Skeletal muscle tissue (tissue), 4 donors: Measurements from ENCODE around the gene NPAS1. TPM values are rescaled to one million over a fixed set of nuclear protein-coding genes. Genes with fewer than 3 reads are reported as not detected.

Experiments
- H3K27ac ChIP-seq: one replicate; pipeline ENCODE4 v1.7.0; 2013; ENCODE audit warnings: mild to moderate bottlenecking, low read depth, low read length, inconsistent platforms
- H3K27me3 ChIP-seq, 3 donors: one replicate each; pipeline ENCODE4 v1.7.0; 2013; ENCODE audit warnings: low read length in 3 of 3; ENCODE audit not compliant: control insufficient read depth in 3 of 3, insufficient read depth in 3 of 3
- H3K36me3 ChIP-seq, 3 donors: one replicate each; pipeline ENCODE4 v1.7.0; 2013; ENCODE audit warnings: low read length in 3 of 3; ENCODE audit not compliant: control insufficient read depth in 3 of 3, insufficient read depth in 3 of 3
- H3K4me1 ChIP-seq, 3 donors: one replicate each; pipeline ENCODE4 v1.7.0; 2013; ENCODE audit warnings: low read length in 3 of 3, mild to moderate bottlenecking in 3 of 3; ENCODE audit not compliant: control insufficient read depth in 3 of 3, insufficient read depth in 3 of 3
- H3K4me3 ChIP-seq, 3 donors: one replicate each; pipeline ENCODE4 v1.7.0; 2013; ENCODE audit warnings: low read length in 3 of 3
- H3K9ac ChIP-seq, 3 donors: one replicate each; pipeline ENCODE4 v1.7.0; 2013; ENCODE audit warnings: low read length in 3 of 3, mild to moderate bottlenecking in 3 of 3, moderate library complexity in 2 of 3, low read depth in 1 of 3
- H3K9me3 ChIP-seq, 3 donors: one replicate each; pipeline ENCODE4 v1.7.0; 2013; ENCODE audit warnings: low read length in 3 of 3; ENCODE audit not compliant: control insufficient read depth in 3 of 3
- total RNA-seq: library from RNA; depleted of rRNA; stranded (reverse); fragments of >200 nt; gene quantifications from one replicate; pipeline ENCODE4 v1.2.3, GENCODE V29; 2014
- donor health status: Osteomylitis.

NPAS1 gene
- total RNA-seq, 1 donor from 2014 or later: 1.0 TPM

DNA sequence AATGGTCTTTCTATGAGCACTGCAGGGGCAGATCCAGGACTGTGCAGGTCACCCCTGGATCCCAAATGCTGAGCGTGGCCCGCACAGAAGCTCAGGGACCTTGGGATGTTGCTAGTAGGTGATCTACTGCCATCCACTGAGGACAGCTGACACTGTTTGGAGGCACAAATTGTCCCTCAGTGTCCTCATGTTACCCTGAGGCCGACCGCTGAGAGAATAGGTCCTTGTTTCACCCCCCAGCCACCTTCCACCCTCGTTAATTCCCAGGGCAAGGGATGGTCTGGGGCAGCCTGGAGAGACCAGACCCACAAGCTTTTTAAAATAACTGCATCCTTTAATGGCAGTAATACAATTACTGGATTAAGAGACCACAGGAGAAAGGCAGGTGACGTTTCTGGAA lies 44.2 kb downstream of the NPAS1 start:
- Histone ChIP-seq H3K27ac (no peak overlapping the region), H3K4me3 (no peak overlapping the region), H3K36me3 (peaks cover 12 to 27% (median 23%) of the 10 kb centered on the region in 3 donors), H3K9me3 (no peaks in the 10 kb centered on the region), H3K4me1 (peaks cover 0 to 5% (median 2%) of the 10 kb centered on the region in 3 donors), H3K27me3 (no peaks in the 10 kb centered on the region), H3K9ac (peak overlapping the region in 1 of 3 donors; percentile 33)

DNA sequence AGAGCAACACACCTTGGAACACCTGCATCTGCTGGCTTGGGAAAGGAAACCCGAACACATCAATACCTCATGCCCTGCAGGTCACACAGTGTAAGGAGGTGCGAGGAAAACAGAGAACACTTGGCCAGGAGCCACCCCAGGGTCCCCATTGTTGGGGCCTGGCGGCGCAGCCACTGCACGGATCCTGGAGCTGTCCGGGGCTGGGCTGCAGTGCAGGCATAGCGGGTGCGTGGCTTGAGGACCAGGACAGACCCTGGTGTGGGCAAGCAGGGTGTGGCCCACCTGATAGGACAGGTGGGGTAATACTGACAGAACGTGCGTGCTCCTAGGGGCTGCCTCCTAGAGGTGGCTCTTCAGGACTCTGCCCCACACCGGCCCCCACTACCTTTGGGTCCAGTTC lies 45.6 kb downstream of the NPAS1 start:
- H3K27me3 ChIP-seq: no peaks in the 10 kb centered on the region
- no peak overlapping the region for H3K4me3 ChIP-seq
- H3K9me3 ChIP-seq: no peaks in the 10 kb centered on the region
- H3K4me1 ChIP-seq: peaks cover 0 to 5% (median 2%) of the 10 kb centered on the region in 3 donors
- H3K36me3 ChIP-seq: peaks cover 22 to 39% (median 34%) of the 10 kb centered on the region in 3 donors
- no peak overlapping the region for H3K9ac ChIP-seq
- H3K27ac ChIP-seq: no peak overlapping the region

DNA sequence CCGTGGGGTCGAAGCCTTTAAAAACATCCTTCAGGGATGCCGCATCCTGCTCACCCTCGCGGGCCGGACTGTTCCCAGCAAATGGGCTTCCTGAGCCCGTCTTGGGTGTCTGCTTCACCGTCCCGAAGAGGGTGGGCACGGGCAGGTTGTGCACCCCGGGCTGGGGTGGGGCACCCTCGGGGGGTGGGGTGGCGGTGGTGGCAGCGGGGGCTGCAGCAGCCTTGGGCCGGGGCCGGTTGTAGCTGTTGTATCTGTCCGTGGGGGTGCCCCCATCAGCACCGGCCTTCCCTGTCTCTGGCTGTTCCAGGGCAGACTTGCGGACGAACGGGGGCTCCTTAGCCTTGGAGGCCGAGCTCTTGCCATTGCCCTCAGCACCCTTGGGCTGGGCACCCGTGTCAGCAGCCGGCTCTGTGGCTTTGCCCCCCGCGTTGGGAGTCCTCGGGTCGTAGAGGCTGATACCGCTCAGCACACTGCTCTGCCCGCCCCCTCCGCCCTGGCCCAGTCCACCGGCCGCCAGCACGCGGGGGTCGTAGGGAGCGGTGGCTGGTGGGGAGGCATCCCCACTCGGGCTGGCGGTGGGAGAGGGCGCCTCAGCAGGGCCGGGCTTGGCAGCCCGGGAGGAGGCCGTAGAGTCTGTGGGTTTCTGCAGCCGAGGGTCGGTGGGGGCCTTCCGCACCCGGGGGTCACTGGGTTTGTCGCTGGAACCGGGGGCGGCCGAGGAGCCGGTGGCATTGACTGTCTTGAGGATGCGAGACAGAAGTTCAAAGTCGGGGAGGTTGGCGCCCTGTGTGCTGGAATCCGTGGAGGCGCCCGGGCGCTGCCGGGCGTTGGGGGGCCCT lies 47.0 kb downstream of the NPAS1 start:
- Histone ChIP-seq H3K4me3 (no peak overlapping the region), H3K9ac (no peak overlapping the region), H3K27ac (no peak overlapping the region), H3K36me3 (peaks cover 34 to 51% (median 45%) of the 10 kb centered on the region in 3 donors), H3K4me1 (peaks cover 0 to 5% (median 2%) of the 10 kb centered on the region in 3 donors), H3K9me3 (no peaks in the 10 kb centered on the region), H3K27me3 (no peaks in the 10 kb centered on the region)

DNA sequence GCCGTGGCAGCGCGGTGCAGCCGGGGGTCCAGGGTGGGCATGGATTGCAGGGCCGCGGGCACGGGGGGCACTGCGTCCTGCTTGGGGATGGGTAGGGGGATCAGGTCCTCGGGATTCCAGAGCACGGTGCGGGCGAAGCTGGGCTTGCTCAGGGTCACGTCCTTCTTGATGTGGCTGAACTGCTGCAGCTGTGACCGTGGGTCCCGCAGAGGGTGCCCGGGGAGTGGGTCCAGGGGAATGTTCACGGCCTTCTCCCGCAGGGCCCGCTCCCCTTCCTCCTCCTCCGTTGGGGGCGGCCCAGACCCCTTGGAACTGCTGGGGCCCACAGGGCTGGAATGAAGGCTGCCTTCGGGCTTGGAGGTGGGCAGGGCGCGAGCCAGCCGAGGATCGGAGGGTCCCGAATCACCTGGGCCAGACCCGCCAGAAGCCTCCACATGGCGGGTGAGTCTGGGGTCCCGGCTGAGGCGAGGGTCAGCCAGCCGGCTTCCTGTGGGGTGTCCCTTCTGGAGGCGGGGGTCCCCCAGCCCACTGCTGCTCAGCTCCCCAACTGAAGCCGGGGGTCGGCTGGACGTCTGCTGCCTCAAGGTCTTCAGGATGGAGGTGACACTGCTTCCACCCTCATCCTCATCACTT lies 47.7 kb downstream of the NPAS1 start:
- H3K4me3 ChIP-seq: no peak overlapping the region
- H3K36me3 ChIP-seq: peaks cover 40 to 57% (median 52%) of the 10 kb centered on the region in 3 donors
- no peak overlapping the region for H3K9ac ChIP-seq
- no peak overlapping the region for H3K27ac ChIP-seq
- peaks cover 0 to 5% (median 2%) of the 10 kb centered on the region in 3 donors for H3K4me1 ChIP-seq
- no peaks in the 10 kb centered on the region for H3K9me3 ChIP-seq
- no peaks in the 10 kb centered on the region for H3K27me3 ChIP-seq

DNA sequence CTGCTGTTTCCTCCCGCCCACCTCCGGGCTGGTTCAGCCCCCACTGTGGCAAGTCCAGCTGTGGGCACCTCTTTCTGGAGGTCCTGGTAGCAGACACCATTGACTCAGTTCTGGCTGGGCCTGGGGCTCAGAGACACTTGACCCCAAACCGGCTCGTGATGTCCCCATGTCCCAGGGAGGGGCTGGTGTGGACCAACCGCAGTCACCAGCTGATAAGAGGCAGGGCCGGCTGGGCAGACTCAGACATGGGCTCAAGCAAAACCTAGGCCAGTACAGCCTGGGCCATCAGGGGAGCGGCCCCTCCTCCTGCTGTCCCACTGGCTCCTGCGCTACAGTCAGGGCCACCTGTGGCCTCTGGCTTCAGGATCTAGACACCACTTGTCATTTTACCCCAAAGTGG lies 48.6 kb downstream of the NPAS1 start:
- peaks cover 44 to 58% (median 52%) of the 10 kb centered on the region in 3 donors for H3K36me3 ChIP-seq
- no peak overlapping the region for H3K4me3 ChIP-seq
- no peak overlapping the region for H3K9ac ChIP-seq
- H3K27ac ChIP-seq: no peak overlapping the region
- peaks cover 0 to 5% (median 2%) of the 10 kb centered on the region in 3 donors for H3K4me1 ChIP-seq
- H3K9me3 ChIP-seq: no peaks in the 10 kb centered on the region
- H3K27me3 ChIP-seq: no peaks in the 10 kb centered on the region

DNA sequence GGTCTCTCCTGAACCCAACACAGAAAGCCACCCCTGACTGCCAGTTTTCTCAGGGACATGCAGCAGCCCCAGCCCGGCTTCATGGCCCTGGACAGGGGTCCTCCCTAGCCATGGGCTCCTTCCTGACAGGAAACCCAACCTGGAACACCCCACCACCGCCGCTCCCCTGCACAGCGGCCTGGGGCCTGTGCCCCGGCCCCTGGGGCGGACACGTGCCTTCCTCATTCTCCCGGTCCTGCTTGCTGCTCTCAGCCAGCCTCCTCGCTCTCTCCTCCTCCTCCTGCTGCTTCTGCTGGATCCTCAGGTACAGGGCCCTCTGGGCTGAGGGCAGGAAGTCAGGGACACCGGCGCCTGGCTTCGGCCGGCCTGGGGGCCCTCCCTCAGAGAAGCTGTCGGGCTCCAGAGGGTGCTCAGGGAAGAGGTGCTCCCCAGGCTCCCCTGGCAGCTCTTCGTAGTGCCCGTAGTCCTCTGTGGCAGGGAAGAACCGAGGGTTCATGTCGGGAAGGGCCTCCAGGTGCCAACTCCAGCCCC lies 49.3 kb downstream of the NPAS1 start:
- Histone ChIP-seq H3K27ac (no peak overlapping the region), H3K36me3 (peaks cover 45 to 60% (median 50%) of the 10 kb centered on the region in 3 donors), H3K9me3 (no peaks in the 10 kb centered on the region), H3K4me3 (no peak overlapping the region), H3K27me3 (no peaks in the 10 kb centered on the region), H3K4me1 (peaks cover 0 to 2% (median 0%) of the 10 kb centered on the region in 3 donors), H3K9ac (no peak overlapping the region)

DNA sequence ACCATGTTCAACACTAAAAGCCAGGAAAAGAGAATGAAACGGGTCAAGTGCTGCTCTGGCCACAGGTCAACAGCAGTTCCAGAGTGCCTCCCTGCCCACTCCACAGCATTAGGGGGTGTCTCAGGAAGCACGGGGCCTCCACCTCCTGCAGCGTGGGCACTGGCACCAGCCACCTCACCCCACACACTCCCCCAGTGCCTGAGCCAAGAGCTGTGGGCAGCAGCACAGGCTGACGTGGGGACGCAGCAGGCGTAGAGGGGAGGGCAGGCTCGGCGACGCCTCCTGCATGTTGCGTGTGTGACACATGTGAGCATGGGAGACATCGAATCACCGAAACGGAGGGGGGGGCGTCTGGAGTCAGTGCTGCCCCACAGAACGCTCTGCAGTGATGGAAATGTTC lies 50.2 kb downstream of the NPAS1 start:
- Histone ChIP-seq H3K27ac (no peak overlapping the region), H3K9me3 (no peaks in the 10 kb centered on the region), H3K4me3 (no peak overlapping the region), H3K27me3 (no peaks in the 10 kb centered on the region), H3K9ac (no peak overlapping the region), H3K4me1 (no peaks in the 10 kb centered on the region), H3K36me3 (peaks cover 50 to 67% (median 53%) of the 10 kb centered on the region in 3 donors)

DNA sequence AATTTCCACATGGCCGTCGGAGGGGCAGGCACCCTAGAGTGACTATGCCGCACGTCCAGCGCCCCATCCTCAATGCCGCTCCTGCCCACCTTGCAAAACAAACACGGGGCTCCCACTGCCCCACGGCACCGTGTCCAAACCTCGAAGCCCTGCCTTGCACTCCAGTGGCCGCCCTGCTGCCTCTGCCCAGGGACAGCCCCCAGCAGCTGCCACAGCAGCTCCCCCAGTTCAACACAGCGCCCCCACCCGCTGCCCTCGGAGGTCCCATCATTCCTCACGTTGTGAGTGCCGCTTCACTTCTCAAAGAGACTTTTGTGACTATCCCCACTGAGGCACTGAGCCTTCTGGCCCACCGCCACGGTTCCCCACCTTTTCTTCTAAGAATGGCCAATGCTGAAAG lies 51.1 kb downstream of the NPAS1 start:
- H3K27me3 ChIP-seq: no peaks in the 10 kb centered on the region
- peaks cover 50 to 67% (median 50%) of the 10 kb centered on the region in 3 donors for H3K36me3 ChIP-seq
- no peaks in the 10 kb centered on the region for H3K4me1 ChIP-seq
- H3K9ac ChIP-seq: no peak overlapping the region
- H3K9me3 ChIP-seq: no peaks in the 10 kb centered on the region
- H3K4me3 ChIP-seq: no peak overlapping the region
- H3K27ac ChIP-seq: no peak overlapping the region

DNA sequence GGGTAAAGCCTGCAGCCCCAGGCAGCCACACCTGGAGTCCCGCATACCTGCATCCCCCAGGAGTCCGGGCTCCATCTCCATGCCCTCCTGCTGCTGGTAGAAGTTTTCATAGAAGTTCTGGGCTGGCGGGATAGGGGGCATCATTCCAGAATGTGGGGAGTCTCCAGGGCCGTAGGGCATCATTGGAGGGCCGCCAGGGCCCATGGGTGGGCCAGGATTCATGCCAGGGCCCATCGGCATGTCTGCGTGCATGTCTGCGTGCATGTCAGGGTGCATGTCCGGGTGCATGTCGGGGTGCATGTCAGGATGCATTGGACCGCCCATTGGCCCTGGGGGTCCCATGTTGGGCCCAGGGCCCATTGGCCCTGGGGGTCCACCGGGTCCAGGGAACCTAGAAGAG lies 52.1 kb downstream of the NPAS1 start:
- H3K9me3 ChIP-seq: no peaks in the 10 kb centered on the region
- no peak overlapping the region for H3K9ac ChIP-seq
- H3K36me3 ChIP-seq: peaks cover 47 to 66% (median 51%) of the 10 kb centered on the region in 3 donors
- H3K27me3 ChIP-seq: no peaks in the 10 kb centered on the region
- no peak overlapping the region for H3K27ac ChIP-seq
- no peaks in the 10 kb centered on the region for H3K4me1 ChIP-seq
- H3K4me3 ChIP-seq: no peak overlapping the region

DNA sequence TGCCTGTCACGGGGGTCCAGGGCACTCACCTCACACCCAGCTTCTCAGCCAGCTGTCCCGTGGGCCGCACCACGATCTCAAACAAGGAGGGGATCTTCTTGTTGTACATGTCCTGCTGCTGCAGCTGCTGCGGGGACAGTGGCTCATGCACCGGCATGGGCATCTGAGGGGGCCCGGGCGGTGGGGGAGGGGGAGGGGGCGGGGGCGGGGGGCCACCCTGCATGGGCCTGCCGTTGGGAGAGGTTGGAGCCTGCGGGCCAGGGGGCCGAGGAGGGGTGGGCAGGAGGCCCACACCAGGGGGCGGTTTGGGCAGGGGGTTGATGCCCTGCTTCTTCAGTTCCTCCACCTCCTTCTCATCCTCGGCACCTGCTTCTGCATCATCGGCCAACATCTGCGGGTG lies 52.7 kb downstream of the NPAS1 start:
- H3K27ac ChIP-seq: no peak overlapping the region
- no peaks in the 10 kb centered on the region for H3K9me3 ChIP-seq
- H3K4me3 ChIP-seq: no peak overlapping the region
- H3K4me1 ChIP-seq: no peaks in the 10 kb centered on the region
- H3K9ac ChIP-seq: no peak overlapping the region
- H3K36me3 ChIP-seq: peaks cover 47 to 66% (median 48%) of the 10 kb centered on the region in 3 donors
- H3K27me3 ChIP-seq: no peaks in the 10 kb centered on the region
